MM.1S (cell line): ENCODE measurements around the gene AP1B1.

ENCODE experiments used
- EZH2 ChIP-seq: fragments of 300-600 bp; sonication (generic); optimal IDR thresholded peaks from 2 replicates; pipeline ENCODE3; 2017; ENCODE audit warnings: low read depth, mild to moderate bottlenecking, antibody characterized with exemption, low read length, mixed read lengths
- EZH2phosphoT487 ChIP-seq: fragments of 300-600 bp; sonication (generic); IDR thresholded peaks from 2 replicates; pipeline ENCODE4 v1.6.1; 2018; ENCODE audit warnings: antibody characterized with exemption, low read length

DNA sequence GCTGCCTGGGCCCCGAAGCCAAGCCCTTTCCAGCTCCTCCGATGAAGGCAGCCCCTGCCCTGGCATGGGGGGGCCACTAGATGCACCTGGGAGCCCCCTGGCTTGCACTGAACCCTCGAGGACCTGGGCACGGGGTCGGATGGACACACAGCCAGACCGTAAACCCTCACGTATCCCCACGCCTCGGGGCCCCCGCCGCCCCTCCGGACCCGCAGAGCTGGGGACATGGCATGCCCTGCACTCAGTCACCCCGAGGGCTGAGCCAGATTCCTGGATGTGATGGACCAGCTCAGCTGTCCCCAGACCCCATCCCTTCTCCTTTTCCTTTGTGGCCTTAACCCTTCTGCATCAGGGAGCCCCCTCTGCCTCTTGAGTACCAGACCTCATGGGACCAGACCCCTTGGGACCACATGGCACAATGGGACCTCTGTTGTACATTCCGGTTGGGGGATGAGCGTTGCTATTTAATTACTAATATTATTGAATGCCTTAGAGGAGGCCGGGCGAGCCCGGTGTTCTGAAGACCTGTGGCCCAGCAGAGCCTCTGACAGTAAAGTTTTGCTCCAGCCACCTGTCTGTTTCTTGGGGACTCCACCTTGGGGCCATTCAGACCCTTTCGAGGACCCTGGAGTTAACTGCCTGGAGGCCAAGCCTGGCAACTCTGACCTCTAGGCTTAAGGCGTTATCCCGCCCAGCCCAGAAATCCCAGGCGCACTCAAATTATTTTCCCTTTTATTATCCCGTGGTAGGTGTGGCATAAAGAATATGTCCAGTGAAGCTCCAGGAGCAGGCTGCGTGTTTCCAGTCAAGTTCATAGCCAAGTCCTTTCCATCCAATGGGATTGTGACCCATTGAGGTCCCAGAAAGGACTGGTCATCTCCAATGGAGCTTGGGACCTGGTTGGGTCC, 75.9 kb downstream of the AP1B1 start:
- TF ChIP-seq EZH2phosphoT487 (no peak), EZH2 (no peak)
